Measurements from ENCODE around the gene ABCD1.

The ABCD1 gene

DNA sequence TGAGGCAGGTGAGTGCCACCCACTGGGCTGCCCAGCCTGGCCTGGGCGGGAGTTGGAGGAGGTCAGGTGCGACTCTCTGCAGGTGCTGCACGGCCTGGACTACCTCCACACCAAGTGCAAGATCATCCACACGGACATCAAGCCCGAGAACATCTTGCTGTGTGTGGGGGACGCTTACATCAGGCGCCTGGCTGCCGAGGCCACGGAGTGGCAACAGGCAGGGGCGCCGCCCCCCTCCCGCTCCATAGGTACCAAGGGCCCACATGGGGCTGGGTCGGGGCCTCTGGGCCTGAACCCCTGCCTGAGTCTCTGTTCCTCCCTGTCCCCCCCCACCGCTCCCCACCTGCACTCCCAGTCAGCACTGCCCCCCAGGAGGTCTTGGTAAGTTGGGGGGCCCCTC, 58.2 kb downstream of the ABCD1 start:
- H3K9me3 ChIP-seq (ENCODE audit: severe bottlenecking): no peaks in the 10 kb centered on the region
- ATAC-seq (ENCODE audit: low read depth) (no peak), DNase-seq (ENCODE audit: low spot score) (no peak)
- H3K27me3 ChIP-seq (ENCODE audit: insufficient read depth, poor library complexity, severe bottlenecking): no peaks in the 10 kb centered on the region
- no peaks in the 10 kb centered on the region for H3K4me1 ChIP-seq (ENCODE audit: insufficient read depth, poor library complexity, severe bottlenecking)
- H3K4me3 ChIP-seq (ENCODE audit: severe bottlenecking): no peak overlapping the region
- no peak overlapping the region for H3K27ac ChIP-seq (ENCODE audit: poor library complexity, severe bottlenecking)
- 0 out of 2 replicates have a peak, but pooled peaks cover 4% of the 10 kb centered on the region for H3K36me3 ChIP-seq (ENCODE audit: low read depth)
- TF ChIP-seq, protein P1, sequence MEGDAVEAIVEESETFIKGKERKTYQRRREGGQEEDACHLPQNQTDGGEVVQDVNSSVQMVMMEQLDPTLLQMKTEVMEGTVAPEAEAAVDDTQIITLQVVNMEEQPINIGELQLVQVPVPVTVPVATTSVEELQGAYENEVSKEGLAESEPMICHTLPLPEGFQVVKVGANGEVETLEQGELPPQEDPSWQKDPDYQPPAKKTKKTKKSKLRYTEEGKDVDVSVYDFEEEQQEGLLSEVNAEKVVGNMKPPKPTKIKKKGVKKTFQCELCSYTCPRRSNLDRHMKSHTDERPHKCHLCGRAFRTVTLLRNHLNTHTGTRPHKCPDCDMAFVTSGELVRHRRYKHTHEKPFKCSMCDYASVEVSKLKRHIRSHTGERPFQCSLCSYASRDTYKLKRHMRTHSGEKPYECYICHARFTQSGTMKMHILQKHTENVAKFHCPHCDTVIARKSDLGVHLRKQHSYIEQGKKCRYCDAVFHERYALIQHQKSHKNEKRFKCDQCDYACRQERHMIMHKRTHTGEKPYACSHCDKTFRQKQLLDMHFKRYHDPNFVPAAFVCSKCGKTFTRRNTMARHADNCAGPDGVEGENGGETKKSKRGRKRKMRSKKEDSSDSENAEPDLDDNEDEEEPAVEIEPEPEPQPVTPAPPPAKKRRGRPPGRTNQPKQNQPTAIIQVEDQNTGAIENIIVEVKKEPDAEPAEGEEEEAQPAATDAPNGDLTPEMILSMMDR (IDR thresholded peaks at IDR 0.05; ENCODE audit: poor library complexity, severe bottlenecking): no peak

DNA sequence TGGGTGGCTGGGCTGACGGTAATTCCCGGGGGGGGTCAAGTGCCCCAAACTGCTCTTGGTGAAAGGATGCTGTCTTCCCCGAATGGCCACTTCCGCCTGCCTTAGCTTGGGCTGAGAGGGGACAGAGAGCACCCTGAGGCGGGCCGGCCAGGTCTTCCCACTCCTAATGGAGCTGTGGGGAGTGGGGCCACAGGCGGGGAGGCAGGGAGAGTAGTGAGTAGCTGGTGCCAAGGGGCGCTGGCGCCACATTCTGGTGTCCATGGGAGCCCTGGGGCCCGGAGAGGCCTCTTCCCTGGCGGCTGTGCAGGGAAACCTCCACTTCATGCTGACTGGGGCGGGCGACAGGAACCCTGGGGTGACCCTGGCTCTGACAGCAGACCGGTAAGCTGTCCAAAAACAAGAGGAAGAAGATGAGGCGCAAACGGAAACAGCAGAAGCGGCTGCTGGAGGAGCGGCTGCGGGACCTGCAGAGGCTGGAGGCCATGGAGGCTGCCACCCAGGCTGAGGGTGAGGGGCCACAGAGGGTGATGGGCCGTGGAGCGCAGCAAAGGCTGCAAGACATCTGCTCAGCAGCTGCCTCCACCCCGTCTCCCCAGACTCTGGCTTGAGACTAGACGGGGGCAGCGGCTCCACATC, 58.8 kb downstream of the ABCD1 start:
- Histone ChIP-seq H3K27me3 (ENCODE audit: insufficient read depth, poor library complexity, severe bottlenecking) (no peaks in the 10 kb centered on the region), H3K27ac (ENCODE audit: poor library complexity, severe bottlenecking) (no peak overlapping the region)
- no peak for ATAC-seq (ENCODE audit: low read depth)

DNA sequence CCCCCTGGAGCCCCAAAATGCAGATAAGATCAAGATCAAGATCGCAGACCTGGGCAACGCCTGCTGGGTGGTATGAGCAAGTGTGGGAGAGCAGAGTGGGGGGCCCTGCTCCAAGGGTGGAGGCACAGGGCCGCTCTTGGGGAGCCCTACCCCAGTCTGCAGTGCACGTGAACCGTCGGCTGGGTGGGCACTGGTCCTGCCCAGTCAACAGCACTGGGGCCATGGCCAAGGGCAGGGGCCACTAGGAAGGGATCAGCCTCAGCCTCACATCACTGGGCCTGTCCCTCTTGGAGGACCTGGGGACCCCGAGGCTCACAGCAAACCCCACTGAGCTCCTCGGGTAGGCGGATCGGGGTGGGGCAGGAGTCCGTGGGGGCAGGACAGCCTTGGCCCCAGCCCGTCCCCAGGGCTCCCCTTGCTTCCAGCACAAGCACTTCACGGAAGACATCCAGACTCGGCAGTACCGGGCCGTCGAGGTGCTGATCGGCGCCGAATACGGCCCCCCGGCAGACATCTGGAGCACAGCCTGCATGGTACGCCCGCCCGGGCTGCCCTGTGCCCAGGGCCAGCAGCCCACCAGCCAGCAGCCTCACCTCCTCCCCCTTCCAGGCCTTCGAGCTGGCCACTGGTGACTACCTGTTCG, 59.8 kb downstream of the ABCD1 start:
- DNase-seq (ENCODE audit: low spot score) (no peak), ATAC-seq (ENCODE audit: low read depth) (no peak)
- TF ChIP-seq, protein P1 (IDR thresholded peaks at IDR 0.05; ENCODE audit: poor library complexity, severe bottlenecking): no peak
- H3K9me3 ChIP-seq (ENCODE audit: severe bottlenecking): no peaks in the 10 kb centered on the region
- H3K27me3 ChIP-seq (ENCODE audit: insufficient read depth, poor library complexity, severe bottlenecking): no peaks in the 10 kb centered on the region
- H3K4me3 ChIP-seq (ENCODE audit: severe bottlenecking): no peak overlapping the region
- H3K27ac ChIP-seq (ENCODE audit: poor library complexity, severe bottlenecking): no peak overlapping the region
- H3K4me1 ChIP-seq (ENCODE audit: insufficient read depth, poor library complexity, severe bottlenecking): no peaks in the 10 kb centered on the region
- H3K36me3 ChIP-seq (ENCODE audit: low read depth): 0 out of 2 replicates have a peak, but pooled peaks cover 4% of the 10 kb centered on the region

More for the DNA sequence above, 58.8 kb downstream of the ABCD1 start:
- Histone ChIP-seq H3K9me3 (ENCODE audit: severe bottlenecking) (no peaks in the 10 kb centered on the region), H3K36me3 (ENCODE audit: low read depth) (0 out of 2 replicates have a peak, but pooled peaks cover 4% of the 10 kb centered on the region), H3K4me3 (ENCODE audit: severe bottlenecking) (no peak overlapping the region), H3K4me1 (ENCODE audit: insufficient read depth, poor library complexity, severe bottlenecking) (no peaks in the 10 kb centered on the region)
- TF ChIP-seq, protein P1 (IDR thresholded peaks at IDR 0.05; ENCODE audit: poor library complexity, severe bottlenecking): no peak
- DNase-seq (ENCODE audit: low spot score): no peak

DNA sequence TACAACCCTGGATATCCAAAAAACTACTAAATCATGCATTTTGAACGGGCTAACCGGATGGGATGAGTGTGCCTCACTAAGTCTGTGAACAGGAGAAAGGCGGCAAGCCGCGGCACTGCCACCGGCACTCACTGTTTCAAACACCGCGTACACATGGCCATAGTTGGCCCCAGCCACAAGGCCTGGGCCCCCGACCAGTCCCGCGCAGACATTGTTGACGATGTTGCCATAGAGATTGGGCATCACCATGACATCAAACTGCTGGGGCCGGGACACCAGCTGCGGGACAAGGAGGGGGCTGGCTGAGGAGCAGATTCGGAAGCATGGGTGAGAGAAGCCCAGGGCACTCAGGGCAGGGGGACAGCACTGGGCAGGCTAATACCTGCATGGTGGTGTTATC, 62.0 kb downstream of the ABCD1 start:
- no peaks in the 10 kb centered on the region for H3K27me3 ChIP-seq (ENCODE audit: insufficient read depth, poor library complexity, severe bottlenecking)
- TF ChIP-seq, protein P1 (IDR thresholded peaks at IDR 0.05; ENCODE audit: poor library complexity, severe bottlenecking): no peak
- no peaks in the 10 kb centered on the region for H3K9me3 ChIP-seq (ENCODE audit: severe bottlenecking)

DNA sequence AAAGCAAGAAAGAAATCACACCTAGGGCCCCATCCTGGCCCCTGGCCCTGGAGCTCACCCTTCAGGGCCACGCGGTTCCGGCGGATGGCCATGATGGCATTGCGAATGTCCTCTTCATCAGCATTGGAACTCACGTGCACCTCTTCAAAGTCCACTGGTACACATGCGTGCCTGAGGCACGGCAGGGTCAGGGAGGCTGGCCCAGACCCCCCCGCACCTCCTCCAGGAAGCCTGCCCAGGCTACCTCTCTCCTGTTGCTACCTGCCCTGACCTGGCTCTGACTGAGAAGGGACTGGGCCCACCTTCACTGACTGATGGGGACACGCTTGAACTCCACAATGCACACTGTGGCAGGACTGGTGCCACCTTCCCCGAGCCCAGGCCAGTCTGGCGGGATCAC, 65.0 kb downstream of the ABCD1 start:
- Histone ChIP-seq H3K9me3 (ENCODE audit: severe bottlenecking) (no peaks in the 10 kb centered on the region), H3K4me1 (ENCODE audit: insufficient read depth, poor library complexity, severe bottlenecking) (no peaks in the 10 kb centered on the region), H3K4me3 (ENCODE audit: severe bottlenecking) (no peak overlapping the region), H3K36me3 (ENCODE audit: low read depth) (0 out of 2 replicates have a peak, but pooled peaks cover 4% of the 10 kb centered on the region), H3K27me3 (ENCODE audit: insufficient read depth, poor library complexity, severe bottlenecking) (no peaks in the 10 kb centered on the region), H3K27ac (ENCODE audit: poor library complexity, severe bottlenecking) (no peak overlapping the region)
- ATAC-seq (ENCODE audit: low read depth): no peak
- DNase-seq (ENCODE audit: low spot score): no peak
- TF ChIP-seq, protein P1 (IDR thresholded peaks at IDR 0.05; ENCODE audit: poor library complexity, severe bottlenecking): no peak

More for the DNA sequence above, 62.0 kb downstream of the ABCD1 start:
- no peak for DNase-seq (ENCODE audit: low spot score)
- H3K4me3 ChIP-seq (ENCODE audit: severe bottlenecking): no peak overlapping the region
- 0 out of 2 replicates have a peak, but pooled peaks cover 4% of the 10 kb centered on the region for H3K36me3 ChIP-seq (ENCODE audit: low read depth)
- no peak for ATAC-seq (ENCODE audit: low read depth)
- H3K27ac ChIP-seq (ENCODE audit: poor library complexity, severe bottlenecking): no peak overlapping the region
- H3K4me1 ChIP-seq (ENCODE audit: insufficient read depth, poor library complexity, severe bottlenecking): no peaks in the 10 kb centered on the region

Measured in RWPE2 (cell line).